OCI-LY3 (cell line): ENCODE results near the gene PPFIA2.
A peak's percentile ranks its signal among the peaks of the same experiment; 100 is the strongest.

Experiments
- EZH2phosphoT487 ChIP-seq: fragments of 200-600 bp; shearing (Covaris generic); IDR thresholded peaks from 2 replicates; pipeline ENCODE4 v1.6.1; 2018; ENCODE audit warnings: antibody characterized with exemption, mixed run types, low read depth
- TF ChIP-seq, protein P1 (sequence below): fragments of 200-600, 300-600 bp; sonication (generic); IDR thresholded peaks from 2 replicates; pipeline ENCODE4 v1.5.1; 2014; ENCODE audit warnings: antibody characterized with exemption, low read length, low read depth

DNA sequence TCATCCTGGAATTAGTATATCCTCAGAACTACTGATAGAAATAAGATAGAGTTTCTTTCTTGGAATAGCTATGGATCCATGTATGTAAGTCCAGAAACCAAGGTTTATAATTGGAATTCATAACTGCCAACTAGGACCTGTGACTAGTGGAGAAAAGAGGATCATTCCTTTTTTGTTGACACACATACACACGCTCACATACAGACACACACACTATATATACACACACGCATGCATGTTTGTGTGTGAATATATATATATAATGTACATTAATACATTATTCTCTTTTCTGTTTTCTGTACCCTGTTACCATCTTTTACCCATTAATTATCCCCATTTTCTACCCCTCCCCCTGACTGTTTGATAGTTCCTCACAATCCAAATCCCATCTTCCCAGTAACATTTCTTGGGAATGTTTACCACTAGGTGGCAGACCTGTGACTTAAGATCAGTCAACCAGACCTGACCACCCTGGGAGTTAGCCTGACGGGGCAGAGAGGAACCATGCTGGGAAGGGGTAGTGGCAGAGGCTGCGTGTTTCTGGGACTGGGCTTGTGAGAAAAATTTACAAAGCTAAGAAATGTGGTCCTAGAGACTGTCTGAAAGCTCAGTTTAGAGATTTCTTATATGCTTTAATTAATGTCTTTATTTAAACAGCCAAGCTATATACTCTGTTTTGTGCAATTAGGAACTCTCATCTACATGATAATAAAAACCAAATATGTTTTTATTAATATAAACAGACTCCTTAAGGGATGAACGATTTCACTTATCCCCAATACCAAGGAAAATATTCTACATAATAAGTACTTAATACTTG, 308.0 kb downstream of the PPFIA2 start:
- TF ChIP-seq, protein P1, sequence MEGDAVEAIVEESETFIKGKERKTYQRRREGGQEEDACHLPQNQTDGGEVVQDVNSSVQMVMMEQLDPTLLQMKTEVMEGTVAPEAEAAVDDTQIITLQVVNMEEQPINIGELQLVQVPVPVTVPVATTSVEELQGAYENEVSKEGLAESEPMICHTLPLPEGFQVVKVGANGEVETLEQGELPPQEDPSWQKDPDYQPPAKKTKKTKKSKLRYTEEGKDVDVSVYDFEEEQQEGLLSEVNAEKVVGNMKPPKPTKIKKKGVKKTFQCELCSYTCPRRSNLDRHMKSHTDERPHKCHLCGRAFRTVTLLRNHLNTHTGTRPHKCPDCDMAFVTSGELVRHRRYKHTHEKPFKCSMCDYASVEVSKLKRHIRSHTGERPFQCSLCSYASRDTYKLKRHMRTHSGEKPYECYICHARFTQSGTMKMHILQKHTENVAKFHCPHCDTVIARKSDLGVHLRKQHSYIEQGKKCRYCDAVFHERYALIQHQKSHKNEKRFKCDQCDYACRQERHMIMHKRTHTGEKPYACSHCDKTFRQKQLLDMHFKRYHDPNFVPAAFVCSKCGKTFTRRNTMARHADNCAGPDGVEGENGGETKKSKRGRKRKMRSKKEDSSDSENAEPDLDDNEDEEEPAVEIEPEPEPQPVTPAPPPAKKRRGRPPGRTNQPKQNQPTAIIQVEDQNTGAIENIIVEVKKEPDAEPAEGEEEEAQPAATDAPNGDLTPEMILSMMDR: peak; percentile 78
- no peak for TF ChIP-seq EZH2phosphoT487
